Kidney (tissue), 14 donors: ENCODE data around the gene GRIK3. TPM values are rescaled to one million over a fixed set of nuclear protein-coding genes. Genes with fewer than 3 reads are reported as not detected.

Experiments
- DNase-seq, 5 donors: peaks; one replicate each; pipeline ENCODE4 v3.0.0-alpha.2; 2013 to 2020
- FAIRE-seq: peaks from 2 replicates; lab custom pipeline; 2012; peaks lifted over from hg19 to GRCh38; lab: Jason Lieb, UNC
- H3K27ac ChIP-seq, 2 donors: one replicate each; pipeline ENCODE4 v1.7.0; 2013; ENCODE audit warnings: low read depth in 2 of 2, low read length in 2 of 2, inconsistent platforms in 1 of 2
- H3K27me3 ChIP-seq: one replicate; pipeline ENCODE4 v1.7.1; 2013; ENCODE audit warnings: low read length, inconsistent platforms; ENCODE audit not compliant: control insufficient read depth, insufficient read depth
- H3K36me3 ChIP-seq, 3 donors: one replicate each; pipeline versions ENCODE4 v1.7.0 to v1.7.1; 2013; ENCODE audit warnings: low read length in 3 of 3, control low read depth in 1 of 3, inconsistent platforms in 1 of 3; ENCODE audit not compliant: insufficient read depth in 3 of 3, control insufficient read depth in 2 of 3
- H3K4me1 ChIP-seq, 3 donors: one replicate each; pipeline versions ENCODE4 v1.7.0 to v1.7.1; 2013; ENCODE audit warnings: low read length in 3 of 3, inconsistent platforms in 1 of 3, low read depth in 1 of 3; ENCODE audit not compliant: control insufficient read depth in 2 of 3, insufficient read depth in 2 of 3
- H3K4me3 ChIP-seq, 3 donors: one replicate each; pipeline versions ENCODE4 v1.7.0 to v1.8.1; 2013; ENCODE audit warnings: low read length in 3 of 3, control low read depth in 1 of 3, inconsistent platforms in 1 of 3
- H3K9ac ChIP-seq, 3 donors: one replicate each; pipeline versions ENCODE4 v1.7.0 to v1.7.1; 2013; ENCODE audit warnings: low read length in 3 of 3, control low read depth in 1 of 3, inconsistent platforms in 1 of 3
- H3K9me3 ChIP-seq, 3 donors: one replicate each; pipeline versions ENCODE4 v1.7.0 to v1.7.1; 2013; ENCODE audit warnings: low read length in 3 of 3, control low read depth in 1 of 3, inconsistent platforms in 1 of 3; ENCODE audit not compliant: control insufficient read depth in 2 of 3, insufficient read depth in 1 of 3
- CTCF ChIP-seq: IDR thresholded peaks from 3 replicates; pipeline ENCODE4 v1.5.1; 2012; ENCODE audit warnings: mild to moderate bottlenecking, moderate library complexity, borderline replicate concordance; ENCODE audit not compliant: insufficient read depth; ENCODE audit errors: extremely low read depth
- intact Hi-C: fragments of 100-400 bp; cut with DNase I; formaldehyde crosslinking; loops from one replicate; pipeline ENCODE4 v1.11.1; 2022
- polyA plus RNA-seq: library from polyadenylated mRNA; stranded (reverse); fragments of 350-450 nt; fragmentation: Illumina TruSeq; extraction: RNeasy Lipid Tissue Mini Kit (QIAGEN cat#74804); gene quantifications from one replicate; pipeline ENCODE4 v1.2.3, GENCODE V29; 2014; ENCODE audit warnings: low read depth, low replicate concordance; ENCODE audit not compliant: insufficient read depth
- total RNA-seq: library from RNA; stranded (reverse); fragmentation: NEBNext Ultra II Directional; extraction: Animal tissue kit (Norgen Biotek cat#: 25700); gene quantifications from one replicate; pipeline ENCODE4 v1.2.1, GENCODE V29; 2021
- donor health status: control.
- donor health status: control.
- donor health status: control.
- donor health status: control.
- donor health status: control.
- donor health status: DM: yes; HTN: yes; CAD: no.
- donor health status: Normal renal cell carcinoma (clear cell type).

GRIK3 gene
- total and polyA plus RNA-seq, 2 donors from 2014 or later = 0.06 to 0.38 TPM

GRCh38 chr1:36965275-36966159, 68.8 kb downstream of the GRIK3 start:
- Histone ChIP-seq H3K9me3 (no peaks in the 10 kb centered on the region), H3K9ac (no peak overlapping the region), H3K36me3 (no peaks in the 10 kb centered on the region), H3K27me3 (no peaks in the 10 kb centered on the region), H3K27ac (no peak overlapping the region), H3K4me3 (no peak overlapping the region), H3K4me1 (no peaks in the 10 kb centered on the region)
- no peak for TF ChIP-seq CTCF
- intact Hi-C loops = no loop called here
- DNase-seq (peak in 3 of 5 donors; percentile 61 to 79 (median 69)), FAIRE-seq (no peak)

GRCh38 chr1:36964830-36965229, 69.5 kb downstream of the GRIK3 start:
- no peak for DNase-seq
- Histone ChIP-seq H3K36me3 (no peaks in the 10 kb centered on the region), H3K27ac (no peak overlapping the region), H3K4me1 (no peaks in the 10 kb centered on the region), H3K27me3 (no peaks in the 10 kb centered on the region), H3K9ac (no peak overlapping the region), H3K4me3 (no peak overlapping the region), H3K9me3 (no peaks in the 10 kb centered on the region)
- TF ChIP-seq CTCF = no peak
- intact Hi-C loops = no loop called here
- no peak for FAIRE-seq

GRCh38 chr1:36963006-36963405, 71.3 kb downstream of the GRIK3 start:
- no peaks in the 10 kb centered on the region for H3K4me1 ChIP-seq
- H3K27me3 ChIP-seq = no peaks in the 10 kb centered on the region
- no peak overlapping the region for H3K27ac ChIP-seq
- no peak for TF ChIP-seq CTCF
- intact Hi-C loops = no loop called here
- no peak overlapping the region for H3K4me3 ChIP-seq
- no peak overlapping the region for H3K9ac ChIP-seq
- DNase-seq (peak in 2 of 5 donors; percentile 16 to 20), FAIRE-seq (no peak)
- no peaks in the 10 kb centered on the region for H3K9me3 ChIP-seq
- H3K36me3 ChIP-seq = no peaks in the 10 kb centered on the region
